Breast epithelium (tissue), 3 donors: ENCODE results near the gene KRT4.

ENCODE experiments used
- POLR2A ChIP-seq: fragments of 450-650 bp; IDR thresholded peaks from one replicate; pipeline ENCODE4 v1.6.1; 2016; ENCODE audit warnings: antibody characterized with exemption, mild to moderate bottlenecking, moderate library complexity
- POLR2AphosphoS5 ChIP-seq, 3 donors: sonication (generic); formaldehyde crosslinking; IDR thresholded peaks; one replicate each; pipeline ENCODE4 v1.6.1; 2017; ENCODE audit warnings: antibody characterized with exemption in 3 of 3
- TF ChIP-seq, protein P1 (sequence below), 3 donors: fragments of 450-650 bp; IDR thresholded peaks; one replicate each; pipeline ENCODE4 v1.5.1; 2016 to 2017; ENCODE audit warnings: antibody characterized with exemption in 3 of 3, mild to moderate bottlenecking in 3 of 3, moderate library complexity in 3 of 3

- TF ChIP-seq, protein P1, sequence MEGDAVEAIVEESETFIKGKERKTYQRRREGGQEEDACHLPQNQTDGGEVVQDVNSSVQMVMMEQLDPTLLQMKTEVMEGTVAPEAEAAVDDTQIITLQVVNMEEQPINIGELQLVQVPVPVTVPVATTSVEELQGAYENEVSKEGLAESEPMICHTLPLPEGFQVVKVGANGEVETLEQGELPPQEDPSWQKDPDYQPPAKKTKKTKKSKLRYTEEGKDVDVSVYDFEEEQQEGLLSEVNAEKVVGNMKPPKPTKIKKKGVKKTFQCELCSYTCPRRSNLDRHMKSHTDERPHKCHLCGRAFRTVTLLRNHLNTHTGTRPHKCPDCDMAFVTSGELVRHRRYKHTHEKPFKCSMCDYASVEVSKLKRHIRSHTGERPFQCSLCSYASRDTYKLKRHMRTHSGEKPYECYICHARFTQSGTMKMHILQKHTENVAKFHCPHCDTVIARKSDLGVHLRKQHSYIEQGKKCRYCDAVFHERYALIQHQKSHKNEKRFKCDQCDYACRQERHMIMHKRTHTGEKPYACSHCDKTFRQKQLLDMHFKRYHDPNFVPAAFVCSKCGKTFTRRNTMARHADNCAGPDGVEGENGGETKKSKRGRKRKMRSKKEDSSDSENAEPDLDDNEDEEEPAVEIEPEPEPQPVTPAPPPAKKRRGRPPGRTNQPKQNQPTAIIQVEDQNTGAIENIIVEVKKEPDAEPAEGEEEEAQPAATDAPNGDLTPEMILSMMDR (IDR thresholded peaks at IDR 0.05), result no peak
- TF ChIP-seq POLR2AphosphoS5 (IDR thresholded peaks at IDR 0.05) (no peak), POLR2A (no peak)
Measured at GRCh38 chr12:52783563-52784316, 30.2 kb downstream of the KRT4 start.
